ENCODE data around the gene TYW5. TPM values are rescaled to one million over a fixed set of nuclear protein-coding genes. Genes with fewer than 3 reads are reported as not detected.

The TYW5 gene
- total RNA-seq, 1 donor from 2014 or later: 8.5 TPM

DNA sequence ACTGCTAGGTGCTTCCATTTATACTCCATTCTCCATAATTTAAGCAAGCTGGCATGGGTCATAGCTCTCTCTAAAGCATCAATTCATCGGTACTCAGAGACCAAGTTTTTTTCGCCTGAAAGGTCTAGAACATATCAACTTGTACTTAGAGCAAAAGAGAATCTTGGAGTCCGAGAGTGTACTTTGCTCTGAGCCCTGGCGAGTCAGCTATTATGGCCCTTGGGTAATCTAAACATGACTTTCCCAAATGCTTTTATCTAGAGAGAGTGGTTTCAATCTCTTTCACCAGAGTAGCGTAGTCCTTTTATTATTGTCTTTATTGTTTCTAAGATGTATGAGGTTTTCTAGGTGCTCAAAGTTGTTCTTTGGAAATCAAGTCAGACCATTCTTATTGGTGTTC lies 34.5 kb upstream of the TYW5 start:
- DNase-seq: no peak
- no peak overlapping the region for H3K4me3 Mint-ChIP-seq (ENCODE audit: unreplicated experiment)
- H3K4me1 Mint-ChIP-seq (ENCODE audit: low read depth, unreplicated experiment): peaks cover 7% of the 10 kb centered on the region
- peaks cover 4% of the 10 kb centered on the region for H3K9me3 Mint-ChIP-seq (ENCODE audit: unreplicated experiment)
- H3K36me3 Mint-ChIP-seq (ENCODE audit: unreplicated experiment): no peaks in the 10 kb centered on the region
- H3K27me3 Mint-ChIP-seq (ENCODE audit: unreplicated experiment): no peaks in the 10 kb centered on the region
- no peak overlapping the region for H3K27ac Mint-ChIP-seq (ENCODE audit: unreplicated experiment)
- no peak for TF ChIP-seq CTCF (IDR thresholded peaks at IDR 0.05; ENCODE audit: partially characterized antibody, unreplicated experiment)

DNA sequence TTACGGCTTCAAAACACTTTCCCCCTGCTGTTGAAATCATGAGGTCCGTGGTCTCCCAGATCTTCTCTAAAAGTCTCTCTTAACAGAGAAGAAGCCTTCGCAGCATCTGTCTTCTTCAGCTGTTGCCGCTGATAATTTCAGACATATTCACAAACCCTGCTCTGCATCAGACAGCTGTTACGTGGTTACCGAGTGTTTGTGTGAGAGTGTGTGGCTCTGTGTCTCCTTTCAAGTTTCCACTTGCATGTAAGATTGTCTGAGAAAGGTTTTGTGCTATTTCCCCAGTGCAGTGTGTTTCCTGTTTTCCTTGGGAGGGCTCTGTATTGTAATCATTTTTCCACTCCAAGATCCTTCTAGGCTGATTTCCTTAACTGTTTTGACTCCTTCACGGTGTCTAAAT lies 32.9 kb upstream of the TYW5 start:
- peaks cover 7% of the 10 kb centered on the region for H3K4me1 Mint-ChIP-seq (ENCODE audit: low read depth, unreplicated experiment)
- DNase-seq: no peak
- no peaks in the 10 kb centered on the region for H3K27me3 Mint-ChIP-seq (ENCODE audit: unreplicated experiment)
- H3K9me3 Mint-ChIP-seq (ENCODE audit: unreplicated experiment): peaks cover 4% of the 10 kb centered on the region
- TF ChIP-seq CTCF (IDR thresholded peaks at IDR 0.05; ENCODE audit: partially characterized antibody, unreplicated experiment): no peak
- H3K36me3 Mint-ChIP-seq (ENCODE audit: unreplicated experiment): no peaks in the 10 kb centered on the region
- H3K27ac Mint-ChIP-seq (ENCODE audit: unreplicated experiment): no peak overlapping the region
- no peak overlapping the region for H3K4me3 Mint-ChIP-seq (ENCODE audit: unreplicated experiment)

DNA sequence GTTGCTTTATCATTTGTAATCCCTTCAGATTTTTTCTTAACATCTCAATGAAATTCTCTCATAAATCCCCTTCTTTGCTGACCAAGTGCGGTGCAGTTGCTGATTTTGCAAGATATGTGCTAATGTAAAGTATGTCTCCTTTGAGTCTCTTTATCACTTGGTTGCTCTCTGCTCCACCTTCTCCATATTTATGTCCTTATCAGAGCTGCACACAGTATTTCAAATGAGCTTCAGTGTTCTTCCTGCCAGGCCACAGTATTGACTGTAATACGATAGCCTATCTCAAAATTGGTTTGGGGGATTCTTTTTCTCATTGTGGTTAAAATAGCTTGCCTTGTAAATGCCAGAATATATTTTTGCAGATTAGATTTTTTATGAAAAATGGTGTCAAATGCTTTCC lies 32.3 kb upstream of the TYW5 start:
- no peak overlapping the region for H3K27ac Mint-ChIP-seq (ENCODE audit: unreplicated experiment)
- H3K36me3 Mint-ChIP-seq (ENCODE audit: unreplicated experiment): no peaks in the 10 kb centered on the region
- H3K9me3 Mint-ChIP-seq (ENCODE audit: unreplicated experiment): peaks cover 4% of the 10 kb centered on the region
- no peak overlapping the region for H3K4me3 Mint-ChIP-seq (ENCODE audit: unreplicated experiment)
- no peak for DNase-seq
- TF ChIP-seq CTCF (IDR thresholded peaks at IDR 0.05; ENCODE audit: partially characterized antibody, unreplicated experiment): no peak
- H3K4me1 Mint-ChIP-seq (ENCODE audit: low read depth, unreplicated experiment): peaks cover 11% of the 10 kb centered on the region
- H3K27me3 Mint-ChIP-seq (ENCODE audit: unreplicated experiment): no peaks in the 10 kb centered on the region

GRCh38 chr2:199985625-199986207 lies 30.4 kb upstream of the TYW5 start:
- Mint-ChIP-seq H3K27me3 (ENCODE audit: unreplicated experiment) (no peaks in the 10 kb centered on the region), H3K27ac (ENCODE audit: unreplicated experiment) (peak overlapping the region; percentile 9), H3K9me3 (ENCODE audit: unreplicated experiment) (peaks cover 4% of the 10 kb centered on the region), H3K4me1 (ENCODE audit: low read depth, unreplicated experiment) (peaks cover 12% of the 10 kb centered on the region), H3K4me3 (ENCODE audit: unreplicated experiment) (no peak overlapping the region), H3K36me3 (ENCODE audit: unreplicated experiment) (no peaks in the 10 kb centered on the region)
- peak; percentile 71 for DNase-seq
- TF ChIP-seq CTCF (IDR thresholded peaks at IDR 0.05; ENCODE audit: partially characterized antibody, unreplicated experiment): peak; percentile 74

DNA sequence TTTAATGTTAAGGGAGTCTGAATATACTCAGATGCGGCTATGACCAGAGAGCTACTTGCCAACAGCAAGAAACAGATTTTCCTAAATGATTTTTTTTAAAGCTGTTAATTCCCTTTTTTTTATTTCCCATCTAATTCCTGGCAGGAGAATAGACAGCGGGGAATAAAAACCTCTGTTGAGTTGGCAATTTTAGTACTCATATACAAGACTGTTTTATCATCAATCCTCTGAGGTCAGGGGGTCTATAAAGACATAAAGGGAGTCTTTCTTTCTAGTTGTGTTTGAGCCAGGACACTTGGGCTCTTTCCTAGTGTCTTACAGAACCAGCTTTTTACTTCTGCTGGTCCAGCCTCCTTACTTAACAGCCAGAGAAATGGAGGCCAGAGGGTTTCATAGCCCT lies 29.5 kb upstream of the TYW5 start:
- no peak for TF ChIP-seq CTCF (IDR thresholded peaks at IDR 0.05; ENCODE audit: partially characterized antibody, unreplicated experiment)
- Mint-ChIP-seq H3K27me3 (ENCODE audit: unreplicated experiment) (no peaks in the 10 kb centered on the region), H3K4me3 (ENCODE audit: unreplicated experiment) (no peak overlapping the region), H3K36me3 (ENCODE audit: unreplicated experiment) (no peaks in the 10 kb centered on the region), H3K4me1 (ENCODE audit: low read depth, unreplicated experiment) (peaks cover 15% of the 10 kb centered on the region), H3K9me3 (ENCODE audit: unreplicated experiment) (peaks cover 4% of the 10 kb centered on the region), H3K27ac (ENCODE audit: unreplicated experiment) (no peak overlapping the region)
- DNase-seq: no peak

Data from glutamatergic neuron (in vitro differentiated cells).